C4-2B (cell line): ENCODE results near the gene SLIT3.

Source experiments
- H3K27ac ChIP-seq: fragments of 450-650 bp; 2 replicates; pipeline ENCODE4 v1.5.1; 2017
- ZFX ChIP-seq: fragments of 450-650 bp; IDR thresholded peaks from 2 replicates; pipeline ENCODE4 v1.6.1; 2017
- TF ChIP-seq, protein P1 (sequence below): fragments of 450-650 bp; conservative IDR thresholded peaks from 2 replicates; pipeline ENCODE4 v1.5.1; 2017; ENCODE audit warnings: mild to moderate bottlenecking

The SLIT3 gene

DNA sequence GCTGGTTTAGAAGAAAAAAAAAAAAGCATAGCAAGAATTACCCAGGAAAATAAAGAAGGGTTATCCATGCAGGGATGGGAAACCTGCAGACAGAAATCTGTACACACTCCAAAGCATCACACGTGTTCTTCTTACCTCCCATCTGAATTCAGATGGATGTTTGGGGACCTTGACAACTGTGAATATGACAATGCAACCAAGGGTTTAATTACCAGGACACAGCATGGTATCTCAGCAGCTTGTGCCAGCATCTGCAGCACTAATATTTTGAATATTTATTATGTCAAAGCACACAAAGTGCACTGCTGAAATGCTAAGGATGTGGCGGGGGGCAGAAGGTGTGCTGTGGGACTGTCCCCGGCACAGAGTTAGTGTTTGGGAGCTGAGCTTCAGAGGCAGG is 47.9 kb downstream of the SLIT3 start:
- TF ChIP-seq, protein P1, sequence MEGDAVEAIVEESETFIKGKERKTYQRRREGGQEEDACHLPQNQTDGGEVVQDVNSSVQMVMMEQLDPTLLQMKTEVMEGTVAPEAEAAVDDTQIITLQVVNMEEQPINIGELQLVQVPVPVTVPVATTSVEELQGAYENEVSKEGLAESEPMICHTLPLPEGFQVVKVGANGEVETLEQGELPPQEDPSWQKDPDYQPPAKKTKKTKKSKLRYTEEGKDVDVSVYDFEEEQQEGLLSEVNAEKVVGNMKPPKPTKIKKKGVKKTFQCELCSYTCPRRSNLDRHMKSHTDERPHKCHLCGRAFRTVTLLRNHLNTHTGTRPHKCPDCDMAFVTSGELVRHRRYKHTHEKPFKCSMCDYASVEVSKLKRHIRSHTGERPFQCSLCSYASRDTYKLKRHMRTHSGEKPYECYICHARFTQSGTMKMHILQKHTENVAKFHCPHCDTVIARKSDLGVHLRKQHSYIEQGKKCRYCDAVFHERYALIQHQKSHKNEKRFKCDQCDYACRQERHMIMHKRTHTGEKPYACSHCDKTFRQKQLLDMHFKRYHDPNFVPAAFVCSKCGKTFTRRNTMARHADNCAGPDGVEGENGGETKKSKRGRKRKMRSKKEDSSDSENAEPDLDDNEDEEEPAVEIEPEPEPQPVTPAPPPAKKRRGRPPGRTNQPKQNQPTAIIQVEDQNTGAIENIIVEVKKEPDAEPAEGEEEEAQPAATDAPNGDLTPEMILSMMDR: no peak
- no peak for TF ChIP-seq ZFX
- no peak overlapping the region for H3K27ac ChIP-seq

DNA sequence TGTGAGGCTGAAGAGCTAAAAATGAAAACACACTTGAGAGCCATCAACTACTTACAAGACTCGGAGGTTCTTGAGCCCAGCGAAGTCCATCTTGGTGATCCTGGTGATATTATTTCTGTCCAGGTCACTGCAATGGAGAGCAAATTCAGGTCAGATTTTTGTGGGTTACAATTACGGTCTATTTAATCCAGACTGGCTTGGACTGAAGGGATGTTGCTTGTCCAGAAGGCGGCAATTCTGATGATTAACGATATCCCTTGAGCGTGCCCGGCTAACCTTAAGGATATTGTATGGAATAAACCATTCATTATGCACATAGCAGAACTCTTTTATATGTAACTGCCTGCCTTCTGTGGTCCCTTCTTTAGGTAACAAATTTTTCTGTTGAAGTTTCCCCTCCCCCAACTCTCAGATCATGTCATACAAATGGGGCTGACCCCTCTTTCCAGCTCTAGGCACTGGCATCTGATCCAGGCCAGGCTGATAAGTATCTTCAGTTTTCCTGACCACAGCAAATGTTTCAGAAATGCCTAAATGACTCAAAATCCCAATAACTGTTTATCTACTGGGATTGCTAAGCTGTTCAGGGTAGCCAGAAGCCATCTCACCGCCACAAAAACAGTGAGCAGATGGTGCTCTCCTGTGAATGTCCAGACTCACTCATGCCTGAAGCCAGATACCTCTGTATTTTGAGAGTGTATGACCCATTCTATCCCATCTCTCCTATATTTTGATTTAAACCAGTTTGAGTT is 49.4 kb downstream of the SLIT3 start:
- no peak overlapping the region for H3K27ac ChIP-seq
- TF ChIP-seq, protein P1: no peak
- TF ChIP-seq ZFX: no peak

DNA sequence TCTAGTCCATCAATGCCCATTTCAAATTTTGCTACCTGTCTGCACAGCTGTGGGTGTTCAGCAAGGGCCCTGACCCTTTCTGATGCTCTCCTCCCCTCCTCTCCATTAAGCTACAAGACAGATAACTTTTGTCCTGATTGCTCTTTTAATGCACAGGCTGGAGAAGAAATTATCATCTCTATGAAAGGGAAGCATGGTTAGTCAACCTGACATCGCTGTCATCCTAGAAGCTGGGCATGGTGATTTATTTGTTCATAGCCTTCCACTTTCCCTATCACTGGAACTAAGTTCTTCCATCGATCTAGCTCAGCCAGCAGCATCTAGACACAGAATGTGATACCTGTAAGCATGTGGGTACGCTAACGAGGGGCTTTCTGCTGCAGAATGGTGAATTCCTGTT is 50.1 kb downstream of the SLIT3 start:
- H3K27ac ChIP-seq: no peak overlapping the region
- TF ChIP-seq ZFX: no peak
- TF ChIP-seq, protein P1: no peak

DNA sequence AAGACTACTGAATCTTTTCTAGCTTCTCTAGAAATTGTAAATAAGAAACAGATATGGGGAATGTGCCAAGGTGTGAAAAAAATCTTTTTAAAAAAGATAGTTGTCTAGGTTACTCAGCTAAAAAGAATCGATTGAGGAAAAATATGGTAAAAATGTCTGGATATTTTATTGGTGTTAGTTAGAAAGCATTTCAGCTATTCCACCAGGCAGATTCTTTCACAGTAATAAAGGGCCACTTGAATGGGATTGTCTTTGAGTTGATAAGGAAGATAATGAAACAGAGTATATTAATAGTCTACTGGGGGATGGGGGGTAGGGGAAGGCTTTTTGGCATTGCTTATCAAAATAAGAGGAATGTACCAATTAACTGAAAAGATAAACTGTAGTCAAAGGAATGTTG is 51.9 kb downstream of the SLIT3 start:
- TF ChIP-seq, protein P1: no peak
- no peak for TF ChIP-seq ZFX
- no peak overlapping the region for H3K27ac ChIP-seq

DNA sequence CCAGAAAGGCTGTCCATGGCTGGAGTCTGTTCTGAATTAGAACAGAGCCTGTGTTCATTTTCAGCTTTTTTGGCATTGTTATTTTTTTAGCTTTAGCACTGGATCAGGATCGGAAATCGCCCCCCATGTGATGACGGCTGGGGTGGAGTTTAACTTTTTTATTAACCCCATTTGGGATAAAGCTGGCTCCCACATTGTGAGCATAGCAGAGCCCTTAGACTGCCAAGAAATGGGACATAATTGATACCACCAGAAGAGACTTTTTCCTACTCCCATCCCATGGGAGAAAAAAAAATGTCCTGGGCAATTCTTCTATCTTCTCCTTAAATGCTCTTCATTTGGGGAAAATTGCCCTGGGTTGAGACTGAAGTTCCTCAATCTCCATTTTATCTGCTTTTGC is 52.4 kb downstream of the SLIT3 start:
- TF ChIP-seq ZFX: no peak
- TF ChIP-seq, protein P1: no peak
- H3K27ac ChIP-seq: no peak overlapping the region

DNA sequence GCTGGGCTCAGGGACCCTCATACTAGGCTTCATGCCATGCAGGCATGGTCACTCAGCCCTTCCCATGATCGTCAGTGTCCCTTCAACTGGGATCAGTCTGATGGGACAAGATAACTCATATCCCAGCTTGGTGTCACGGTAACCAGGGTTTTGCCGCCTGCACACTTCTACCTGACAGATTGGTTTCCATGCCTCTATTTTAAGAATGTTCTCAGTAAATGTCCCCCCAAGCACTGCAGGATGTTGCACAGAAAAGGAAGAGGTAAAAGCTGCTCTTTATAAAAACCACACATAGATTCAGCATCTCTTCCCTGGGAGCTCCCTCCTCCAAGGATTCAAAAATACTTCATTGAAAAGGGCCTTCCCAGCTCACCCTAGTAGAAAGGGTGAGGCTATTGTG is 56.1 kb downstream of the SLIT3 start:
- no peak overlapping the region for H3K27ac ChIP-seq
- TF ChIP-seq, protein P1: no peak
- TF ChIP-seq ZFX: no peak

DNA sequence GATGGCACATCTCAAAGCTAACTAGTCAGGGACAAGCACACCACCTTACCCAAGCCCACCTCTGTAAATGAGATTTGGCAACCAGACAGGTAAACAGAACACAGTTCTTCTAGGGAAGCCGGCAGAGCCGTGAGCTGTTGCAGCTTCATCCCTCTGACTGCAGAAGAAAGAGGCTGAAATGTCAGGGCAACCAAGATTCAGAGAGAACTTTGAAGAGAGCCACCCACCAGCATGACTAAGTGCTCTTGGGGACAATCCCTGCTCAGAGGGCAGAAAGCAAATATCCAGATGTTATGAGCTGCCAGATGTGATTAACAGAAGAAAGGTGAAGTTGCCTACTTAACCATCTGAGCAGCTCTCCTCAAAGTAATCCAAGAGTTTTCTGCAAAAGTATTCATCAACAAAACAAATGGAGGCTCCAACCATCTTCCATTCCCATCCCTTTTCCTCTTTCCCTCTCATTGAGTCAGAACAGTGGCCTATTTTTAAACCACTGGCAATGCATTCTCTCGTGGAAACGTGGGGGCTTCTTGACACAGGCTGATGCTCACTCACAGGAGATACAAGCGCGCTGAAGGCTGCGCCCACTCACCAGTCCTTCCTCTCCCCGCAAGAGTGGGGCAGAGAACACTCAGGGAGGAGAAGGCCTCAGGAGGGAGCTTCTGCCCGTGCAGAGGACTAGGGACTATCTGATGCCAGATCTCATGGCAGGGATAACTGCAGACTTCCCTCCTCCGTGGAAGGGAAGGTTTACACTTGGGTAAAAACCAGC is 57.1 kb downstream of the SLIT3 start:
- no peak overlapping the region for H3K27ac ChIP-seq
- no peak for TF ChIP-seq ZFX
- TF ChIP-seq, protein P1: no peak
